Germinal center (tissue), 1 donor: ENCODE results near the gene RTN4R.
"Not testable (repeated sequence)": the region's sequence is repeated elsewhere in the genome, so short reads cannot be mapped to it uniquely, and the experiment has no call there.

Source experiments
- DNase-seq: peaks from one replicate; pipeline ENCODE4 v3.0.0; 2012; ENCODE audit warnings: mixed read lengths, low spot score

RTN4R gene

DNA sequence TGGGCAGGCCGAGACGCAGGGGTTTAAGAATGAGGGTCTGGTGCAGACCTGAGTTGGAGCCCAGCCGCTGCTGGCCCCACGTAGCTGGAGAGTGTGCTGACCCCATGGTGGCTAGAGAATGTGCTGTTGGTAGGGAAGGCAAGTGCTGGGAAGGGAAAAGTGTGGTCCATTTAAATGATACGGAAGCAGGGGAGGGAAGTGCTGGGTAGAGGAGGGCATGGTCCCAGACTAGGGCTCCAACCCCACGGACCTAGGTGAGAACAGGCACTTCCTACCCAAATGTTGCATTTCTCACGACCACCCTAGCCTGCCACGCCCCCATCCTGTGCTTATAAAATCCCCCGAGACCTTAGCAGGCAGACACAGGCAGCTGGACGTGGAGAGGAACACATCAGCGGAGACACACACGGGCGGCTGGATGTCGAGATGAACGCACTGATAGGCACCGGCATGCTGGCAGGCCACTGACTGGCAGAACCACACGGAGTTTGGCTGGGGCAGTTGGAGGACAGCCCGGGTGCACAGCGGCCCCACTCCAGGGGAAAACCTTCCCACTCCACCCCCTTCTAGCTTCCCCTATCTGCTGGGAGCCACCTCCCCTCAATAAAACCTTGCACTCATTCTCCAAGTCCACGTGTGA is 18.8 kb upstream of the RTN4R start:
- DNase-seq: not testable (repeated sequence)

- not testable (repeated sequence) for DNase-seq
These were observed 18.2 kb upstream of the RTN4R start for GRCh38 chr22:20286312-20286660.

DNA sequence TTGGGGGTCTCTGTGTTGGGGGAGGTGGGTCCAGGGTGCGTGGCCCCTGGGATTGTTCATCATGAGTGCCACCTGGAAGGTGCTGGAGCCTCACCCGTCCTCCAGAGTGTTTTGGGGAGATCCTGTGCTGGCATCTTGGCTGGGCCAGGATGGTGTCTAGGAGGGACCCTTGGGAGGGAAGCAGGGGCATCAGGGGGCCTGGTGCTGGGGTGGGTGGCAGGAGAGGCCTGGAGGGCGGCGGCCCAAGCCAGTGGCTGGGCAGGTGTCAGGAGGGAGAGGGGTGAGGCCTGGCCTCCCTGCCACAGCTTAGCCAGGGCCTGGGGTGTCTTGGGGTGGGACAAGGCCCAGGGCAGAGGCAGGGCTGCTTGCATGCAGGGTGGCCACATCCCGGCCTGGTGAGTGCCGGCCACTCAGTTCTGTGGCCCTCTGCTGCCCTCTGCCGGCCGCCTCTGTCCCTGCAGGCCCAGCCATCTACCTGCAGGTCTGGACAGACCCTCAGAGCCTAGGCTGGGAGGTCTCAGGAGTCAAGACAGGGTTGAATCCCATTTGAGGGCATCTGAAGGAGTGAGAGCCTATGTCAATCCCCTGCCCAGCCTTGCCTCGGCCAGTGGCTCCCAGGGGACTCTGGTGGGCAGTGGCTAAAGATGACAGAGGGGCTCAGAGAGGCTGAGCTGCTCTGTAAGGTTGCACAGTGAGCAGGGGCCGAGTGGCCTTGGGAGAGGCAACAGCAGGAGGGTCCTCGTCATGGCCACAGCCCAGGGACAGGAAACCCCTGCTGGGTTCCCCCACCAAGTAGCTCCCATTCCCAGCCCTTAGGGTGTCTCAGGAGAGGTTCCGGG is 17.6 kb upstream of the RTN4R start:
- peak; percentile 74 for DNase-seq

- DNase-seq: no peak
These were observed 16.5 kb upstream of the RTN4R start for GRCh38 chr22:20284471-20285086.

GRCh38 chr22:20283674-20284066 is 15.6 kb upstream of the RTN4R start:
- DNase-seq: no peak

GRCh38 chr22:20282901-20283673 is 15.0 kb upstream of the RTN4R start:
- no peak for DNase-seq

DNA sequence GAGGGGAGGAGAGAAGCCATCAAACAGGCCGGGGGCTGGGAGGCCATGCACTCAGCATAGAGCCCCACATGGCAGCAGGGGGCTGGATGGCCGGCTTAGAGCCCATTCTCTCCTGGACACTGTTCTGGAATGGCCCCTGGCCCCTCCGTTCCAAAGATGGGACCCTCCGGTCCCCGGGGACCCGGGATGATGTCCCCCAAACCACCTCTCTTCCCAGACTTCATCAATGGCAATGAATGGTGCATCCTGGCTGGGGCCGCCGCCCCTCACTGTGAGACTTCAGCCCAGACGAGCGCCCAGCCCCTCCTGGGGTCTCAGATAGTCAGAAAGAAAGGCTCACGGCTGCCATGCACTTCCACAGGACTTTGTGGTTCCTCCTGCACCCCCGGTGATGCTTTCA is 13.8 kb upstream of the RTN4R start:
- DNase-seq: no peak

GRCh38 chr22:20281473-20281872 is 13.4 kb upstream of the RTN4R start:
- not testable (repeated sequence) for DNase-seq

GRCh38 chr22:20280866-20281265 is 12.7 kb upstream of the RTN4R start:
- no peak for DNase-seq

DNA sequence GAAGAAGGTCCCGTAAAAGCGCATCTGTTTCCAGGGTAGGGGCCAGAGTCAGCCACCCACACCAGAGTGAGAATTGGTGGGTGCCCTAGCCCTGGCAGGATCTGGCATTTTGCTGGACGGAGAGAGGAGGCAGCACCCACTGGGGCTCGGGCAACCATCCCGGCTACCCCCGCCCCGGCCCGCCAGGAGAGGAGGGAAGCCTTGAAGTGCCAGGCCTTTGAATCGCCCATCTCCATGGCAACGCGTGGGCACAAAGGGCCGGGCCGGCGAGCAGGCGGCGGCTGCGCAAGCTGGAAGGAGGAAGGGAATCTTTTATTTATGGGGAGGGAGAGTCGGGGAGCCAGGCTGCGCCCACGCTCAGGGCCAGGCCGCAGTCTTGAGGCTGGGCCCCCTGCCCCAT is 12.0 kb upstream of the RTN4R start:
- not testable (repeated sequence) for DNase-seq

DNA sequence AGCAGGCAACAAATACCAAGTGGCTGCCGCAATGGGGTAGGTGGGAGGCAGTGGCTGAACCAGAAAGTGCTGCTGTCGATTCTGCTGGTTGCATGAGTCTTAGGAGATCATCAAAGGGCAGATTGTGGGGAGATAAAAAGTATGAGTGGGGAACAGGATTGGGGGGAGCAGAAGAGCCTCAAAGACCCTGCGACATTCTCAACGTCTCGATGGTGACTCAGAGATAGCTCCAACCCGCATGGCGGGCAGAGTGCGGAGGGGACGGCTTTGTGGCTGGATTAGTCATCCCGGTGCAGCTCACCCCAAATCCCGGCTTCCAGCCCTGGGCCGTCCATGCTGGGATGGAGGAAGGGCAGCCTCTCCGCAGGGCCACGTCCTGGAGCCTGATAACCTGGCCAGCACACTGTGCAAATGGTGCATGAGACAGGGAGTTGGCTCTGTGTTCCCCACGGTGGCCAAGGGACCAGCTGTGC is 11.6 kb upstream of the RTN4R start:
- no peak for DNase-seq

GRCh38 chr22:20278726-20279490 is 10.8 kb upstream of the RTN4R start:
- not testable (repeated sequence) for DNase-seq

DNA sequence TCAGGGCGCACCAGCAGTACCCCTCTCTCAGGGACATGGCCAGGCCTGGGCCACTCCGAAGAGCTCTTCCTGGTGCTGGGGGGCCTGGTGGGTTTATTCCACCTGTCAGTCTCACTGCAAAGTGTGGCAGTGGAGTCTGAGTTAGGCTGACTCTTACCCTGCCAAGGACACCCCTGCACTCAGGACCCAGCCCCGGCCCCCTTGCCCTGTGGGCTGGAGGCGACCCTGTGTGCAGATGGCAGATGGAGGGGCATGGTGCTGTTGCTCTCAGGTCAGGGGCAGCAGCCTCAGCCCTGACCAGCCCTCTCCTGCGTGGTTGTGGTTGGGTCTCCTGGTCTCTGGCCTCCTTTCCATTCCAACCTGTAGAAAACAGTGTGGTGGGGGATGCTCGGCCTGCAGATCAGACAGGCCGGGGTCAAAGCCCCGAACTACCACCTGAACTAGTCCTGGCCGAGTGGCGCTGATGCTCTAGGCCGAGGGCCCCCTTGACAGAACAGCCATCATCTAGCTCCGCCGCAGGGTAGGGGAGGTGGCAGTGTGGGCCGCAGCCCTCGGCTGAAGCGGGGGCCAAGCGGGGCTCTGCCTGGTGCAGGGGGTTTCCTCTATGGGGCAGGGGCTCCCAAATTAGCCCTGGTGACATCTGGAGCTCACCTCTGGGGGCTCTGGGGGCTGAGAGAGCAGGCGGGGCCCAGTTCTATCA is 10.0 kb upstream of the RTN4R start:
- not testable (repeated sequence) for DNase-seq

DNA sequence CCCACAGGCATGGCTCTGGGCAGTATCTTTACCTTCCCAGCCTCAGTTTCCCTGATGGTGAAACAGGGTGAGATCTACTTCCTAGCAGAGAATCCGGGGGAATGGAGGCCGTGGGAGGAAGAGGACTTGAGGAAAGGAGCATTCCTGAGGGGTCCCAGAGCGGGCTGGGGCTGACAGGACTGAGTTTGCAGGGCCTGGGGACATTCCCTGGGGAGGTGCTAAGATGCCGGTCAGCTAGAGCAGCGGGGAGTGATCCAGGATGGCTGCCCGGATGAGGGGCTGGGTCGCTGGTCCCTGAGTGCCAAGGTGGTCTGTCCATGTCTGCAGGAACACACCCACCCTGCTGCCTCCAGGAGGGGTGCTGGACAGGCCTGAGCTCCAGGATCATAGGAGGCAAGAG is 8.3 kb upstream of the RTN4R start:
- DNase-seq: no peak

DNA sequence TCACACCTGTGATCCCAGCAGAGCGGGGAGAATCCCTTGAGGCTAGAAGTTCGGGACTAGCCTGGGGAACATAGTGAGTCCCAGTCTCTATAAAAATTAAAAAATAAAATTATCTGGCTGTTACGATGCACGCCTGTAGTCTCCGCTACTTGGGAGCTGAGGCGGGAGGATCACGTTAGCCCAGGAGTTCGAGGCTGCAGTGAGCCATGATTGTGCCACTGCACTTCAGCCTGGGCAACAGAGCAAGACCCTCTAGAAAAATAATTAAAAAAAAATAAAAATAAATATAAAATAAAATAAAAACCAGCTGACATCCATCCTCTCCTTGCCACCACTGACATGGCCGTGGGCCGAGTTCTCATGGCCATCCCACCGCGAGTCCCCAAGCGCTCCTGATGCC is 7.7 kb upstream of the RTN4R start:
- no peak for DNase-seq

GRCh38 chr22:20275325-20275724 is 7.2 kb upstream of the RTN4R start:
- not testable (repeated sequence) for DNase-seq

DNA sequence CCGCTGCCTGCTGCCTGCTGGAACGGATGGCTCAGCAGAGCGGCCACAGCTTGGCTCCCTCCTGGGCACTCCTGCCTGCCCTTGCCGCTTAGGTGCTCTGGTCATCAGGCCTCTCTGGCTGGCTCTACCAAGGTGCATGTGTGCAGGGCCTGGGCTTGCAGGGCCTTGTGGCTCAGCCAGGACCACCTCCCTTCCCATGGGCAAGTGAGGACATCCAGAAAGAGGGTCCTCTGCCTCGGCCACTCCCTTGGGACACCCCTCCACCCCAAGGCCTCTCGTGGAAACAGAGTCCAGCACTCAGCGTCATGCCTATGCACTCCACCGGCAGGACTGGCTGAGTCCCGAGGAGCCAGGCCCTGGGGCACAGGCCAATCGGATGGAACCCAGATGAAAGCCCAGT is 6.3 kb upstream of the RTN4R start:
- DNase-seq: not testable (repeated sequence)

DNA sequence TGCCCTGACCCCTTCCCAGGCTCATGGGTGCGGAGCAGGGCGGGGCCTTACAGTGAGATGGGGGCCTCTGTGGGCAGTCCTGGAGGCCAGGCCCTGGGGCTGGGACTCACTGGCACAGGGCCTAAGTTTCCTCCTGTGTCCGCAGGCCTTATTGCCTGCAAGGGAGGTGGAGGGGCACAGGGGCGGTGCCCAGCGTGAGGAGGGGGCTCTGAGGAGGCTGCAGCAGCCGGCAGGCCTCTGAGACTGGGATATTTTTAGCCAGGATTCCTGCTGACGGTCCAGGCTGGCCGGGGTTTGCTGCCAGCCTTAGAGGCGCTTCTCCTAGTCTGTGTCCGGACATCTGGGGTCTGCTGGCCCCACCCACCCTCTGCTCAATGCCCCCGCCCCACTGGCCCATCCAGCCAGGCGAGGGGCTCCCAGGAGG is 5.7 kb upstream of the RTN4R start:
- DNase-seq: no peak

GRCh38 chr22:20272700-20273099 is 4.6 kb upstream of the RTN4R start:
- DNase-seq: no peak

- no peak for DNase-seq
These were observed 4.1 kb upstream of the RTN4R start for GRCh38 chr22:20272174-20272573.
